ENCODE data around the gene SNX2.

GRCh38 chr5:122749886-122750285 lies 25.0 kb upstream of the SNX2 start:
- TF ChIP-seq, protein P1, sequence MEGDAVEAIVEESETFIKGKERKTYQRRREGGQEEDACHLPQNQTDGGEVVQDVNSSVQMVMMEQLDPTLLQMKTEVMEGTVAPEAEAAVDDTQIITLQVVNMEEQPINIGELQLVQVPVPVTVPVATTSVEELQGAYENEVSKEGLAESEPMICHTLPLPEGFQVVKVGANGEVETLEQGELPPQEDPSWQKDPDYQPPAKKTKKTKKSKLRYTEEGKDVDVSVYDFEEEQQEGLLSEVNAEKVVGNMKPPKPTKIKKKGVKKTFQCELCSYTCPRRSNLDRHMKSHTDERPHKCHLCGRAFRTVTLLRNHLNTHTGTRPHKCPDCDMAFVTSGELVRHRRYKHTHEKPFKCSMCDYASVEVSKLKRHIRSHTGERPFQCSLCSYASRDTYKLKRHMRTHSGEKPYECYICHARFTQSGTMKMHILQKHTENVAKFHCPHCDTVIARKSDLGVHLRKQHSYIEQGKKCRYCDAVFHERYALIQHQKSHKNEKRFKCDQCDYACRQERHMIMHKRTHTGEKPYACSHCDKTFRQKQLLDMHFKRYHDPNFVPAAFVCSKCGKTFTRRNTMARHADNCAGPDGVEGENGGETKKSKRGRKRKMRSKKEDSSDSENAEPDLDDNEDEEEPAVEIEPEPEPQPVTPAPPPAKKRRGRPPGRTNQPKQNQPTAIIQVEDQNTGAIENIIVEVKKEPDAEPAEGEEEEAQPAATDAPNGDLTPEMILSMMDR (IDR thresholded peaks at IDR 0.05), result no peak
- TF ChIP-seq POLR2A (IDR thresholded peaks at IDR 0.05) (no peak), POLR2AphosphoS5 (IDR thresholded peaks at IDR 0.05) (no peak)
